Measurements from ENCODE around the gene NEK4.
"Not testable (repeated sequence)": the region's sequence is repeated elsewhere in the genome, so short reads cannot be mapped to it uniquely, and the experiment has no call there.

NEK4 gene

DNA sequence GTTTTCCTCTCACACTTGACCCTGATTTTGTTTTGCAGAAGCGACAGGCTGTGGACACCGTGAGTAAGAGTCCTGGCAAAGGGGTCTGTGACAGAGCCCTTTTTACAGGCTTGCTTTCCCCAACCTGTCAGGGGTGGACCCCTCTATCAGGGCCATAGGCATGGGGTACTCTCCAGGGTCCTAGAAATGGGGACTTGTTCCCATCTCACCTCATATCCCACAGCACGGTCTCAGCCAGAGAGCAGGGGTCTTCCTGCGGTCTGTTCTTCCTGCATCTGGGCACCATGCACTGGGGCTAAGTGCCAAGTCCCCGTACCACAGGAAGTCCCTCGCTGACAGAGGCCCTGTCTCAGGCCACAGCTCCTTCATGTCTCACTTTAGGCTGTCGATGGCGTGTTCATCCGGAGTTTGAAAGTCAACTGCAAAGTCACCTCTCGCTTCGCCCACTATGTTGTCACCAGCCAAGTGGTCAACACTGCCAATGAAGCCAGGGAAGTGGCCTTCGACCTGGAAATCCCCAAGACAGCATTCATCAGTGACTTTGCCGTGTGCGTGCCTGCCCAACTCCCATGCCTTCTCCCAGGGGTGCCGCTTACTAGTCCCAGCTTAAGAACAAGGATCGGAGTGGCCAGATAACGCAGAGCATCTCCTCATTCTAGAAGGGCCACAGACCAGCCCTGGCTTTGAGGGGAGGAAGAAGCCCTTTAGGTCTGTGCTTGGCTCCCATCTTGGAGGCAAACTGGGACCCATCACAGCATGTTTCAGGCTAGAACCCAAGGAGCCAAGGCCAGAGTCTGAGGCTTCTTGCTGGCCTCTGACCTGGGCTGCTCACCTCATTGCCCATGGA, 7.4 kb upstream of the NEK4 start:
- DNase-seq (ENCODE audit: low spot score), result no peak

DNA sequence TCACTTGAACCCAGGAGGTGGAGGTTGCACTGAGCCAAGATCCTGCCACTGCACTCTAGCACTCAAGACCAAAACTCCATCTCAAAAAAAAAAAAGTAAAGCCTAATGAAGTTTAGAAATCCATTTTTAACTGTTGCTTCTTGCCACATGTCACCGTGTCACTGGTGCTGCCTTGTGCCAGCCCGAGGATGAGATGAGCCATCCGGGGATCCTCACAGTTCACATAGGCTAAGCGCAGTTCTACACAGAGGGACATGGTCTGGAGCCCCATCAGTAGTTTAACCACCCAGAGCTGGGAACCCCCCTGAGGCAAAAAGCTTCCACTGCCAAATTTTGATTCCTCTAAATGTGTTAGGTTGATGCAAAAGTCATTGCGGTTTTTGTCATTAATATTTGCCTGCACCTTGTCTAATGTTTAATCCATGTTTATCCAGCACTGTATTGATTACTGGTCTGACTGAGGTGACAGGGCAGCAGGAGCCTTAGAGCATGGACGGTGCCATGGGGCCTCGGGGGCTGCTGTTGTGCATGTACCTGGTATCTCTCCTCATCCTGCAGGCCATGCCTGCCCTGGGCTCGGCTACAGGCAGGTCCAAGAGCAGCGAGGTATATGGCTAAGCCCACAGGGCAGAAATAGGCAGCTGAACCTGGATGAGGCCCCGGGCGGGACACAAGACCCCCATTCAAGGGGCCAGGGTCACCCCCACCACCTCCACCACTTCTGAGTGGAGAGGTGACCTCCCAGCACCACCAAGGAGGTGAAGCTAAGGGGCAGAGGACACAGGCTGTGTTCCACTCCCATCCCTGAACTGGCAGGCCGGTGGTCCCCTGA, 6.6 kb upstream of the NEK4 start, which contains the start of gene ITIH1:
ITIH1 (plus strand) TSS at position 473 of the 832 bp plus-strand sequence; CDS start at position 490, 17 bp downstream.
- no peak for DNase-seq (ENCODE audit: low spot score)

DNA sequence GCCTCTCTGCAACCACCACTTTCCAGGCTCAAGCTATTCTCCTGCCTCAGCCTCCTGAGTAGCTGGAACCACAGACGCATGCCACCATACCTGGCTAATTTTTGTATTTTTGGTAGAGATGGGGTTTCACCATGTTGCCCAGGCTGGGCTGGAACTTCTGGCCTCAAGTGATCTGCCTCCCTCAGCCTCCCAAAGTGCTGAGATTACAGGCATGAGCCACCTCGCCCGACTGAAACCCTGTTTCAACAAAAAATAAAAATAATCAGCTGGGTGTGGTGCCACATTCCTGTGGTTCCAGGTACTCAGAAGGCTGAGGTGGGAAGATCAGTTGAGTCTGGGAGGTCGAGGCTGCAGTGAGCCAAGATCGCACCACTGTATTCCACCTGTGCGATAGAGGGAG, 5.7 kb upstream of the NEK4 start:
- DNase-seq (ENCODE audit: low spot score), result not testable (repeated sequence)

DNA sequence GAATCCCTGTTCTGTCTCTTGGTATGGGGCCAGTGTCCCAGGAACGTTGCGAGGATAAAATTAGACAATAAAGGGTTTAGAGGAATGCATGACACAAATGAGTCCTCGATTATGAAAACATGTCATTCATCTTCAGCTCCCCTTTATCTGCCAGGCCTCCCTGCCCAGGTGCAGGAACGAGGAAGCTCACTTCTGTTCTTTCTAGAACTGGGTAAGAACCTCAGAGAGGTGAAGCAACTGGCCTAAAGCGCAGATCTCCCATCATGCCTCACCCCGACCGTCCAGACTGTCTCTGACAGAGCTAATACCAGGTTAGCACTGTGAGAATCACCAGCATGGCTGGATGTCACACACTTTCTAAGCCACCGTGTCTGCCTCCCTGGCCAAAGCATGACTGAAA, 5.1 kb upstream of the NEK4 start:
- DNase-seq (ENCODE audit: low spot score), result no peak

GRCh38 chr3:52774901-52775864, 4.4 kb upstream of the NEK4 start:
- DNase-seq (ENCODE audit: low spot score), result no peak

DNA sequence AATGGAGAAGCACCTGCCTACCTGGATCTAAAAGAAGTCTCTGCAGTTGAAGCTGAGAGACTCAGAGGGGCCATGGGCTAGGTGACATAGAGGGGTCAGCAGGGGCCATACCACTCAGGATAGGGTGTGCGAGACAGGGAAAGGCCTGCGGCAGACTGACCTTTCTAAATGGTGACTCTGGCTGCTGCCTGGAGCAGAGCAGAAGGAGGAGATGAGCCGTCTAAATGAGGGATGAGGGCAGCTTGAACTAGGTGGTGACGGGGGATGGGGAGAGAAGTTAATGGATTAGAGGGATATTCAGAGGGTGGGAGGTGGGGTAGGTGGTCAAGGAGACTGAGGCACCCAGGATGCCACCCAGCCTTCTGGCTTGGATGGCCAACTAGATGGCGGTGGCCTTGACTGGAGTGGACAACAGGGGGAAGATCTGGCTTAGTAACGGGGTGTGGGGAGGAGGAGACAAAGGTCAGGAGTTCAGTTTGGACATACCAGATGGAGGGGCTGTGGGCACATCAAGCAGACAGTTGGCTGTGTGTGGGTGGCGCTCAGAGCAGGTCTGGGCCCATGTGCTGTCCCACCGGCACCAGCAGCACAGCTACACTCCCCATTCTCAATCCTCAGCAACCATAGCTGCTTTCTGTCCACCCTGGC, 3.5 kb upstream of the NEK4 start:
- no peak for DNase-seq (ENCODE audit: low spot score)

DNA sequence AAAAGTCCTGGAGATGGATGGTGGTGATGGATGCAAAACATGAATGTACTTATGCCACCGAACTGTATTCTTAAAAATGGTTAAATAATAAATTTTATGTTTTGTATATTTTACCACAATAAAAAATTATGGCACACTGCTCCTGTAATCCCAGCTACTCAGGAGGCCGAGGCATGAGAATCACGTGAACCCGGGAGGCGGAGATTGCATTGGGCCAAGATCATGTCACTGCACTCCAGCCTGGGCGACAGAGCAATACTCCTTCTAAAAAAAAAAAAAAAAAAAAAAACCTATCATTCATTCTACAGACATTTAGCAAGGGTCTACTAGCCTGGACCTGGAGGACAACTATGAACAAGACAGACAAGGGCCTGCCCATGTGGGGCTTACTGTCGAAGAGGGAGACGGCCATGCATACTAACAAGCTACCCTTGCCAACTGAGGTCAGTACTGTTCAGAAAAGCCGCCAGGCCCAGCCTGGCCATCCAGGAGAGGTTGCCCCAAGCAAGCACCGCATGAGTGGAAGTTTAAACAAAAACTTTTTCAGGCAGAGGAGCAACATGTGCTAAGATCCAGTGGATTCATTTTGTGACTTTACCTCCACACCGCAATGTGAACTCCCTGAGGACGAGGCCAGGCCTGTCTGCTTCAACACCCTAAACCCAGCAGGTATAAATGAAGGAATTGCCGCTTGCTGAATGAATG, 2.8 kb upstream of the NEK4 start:
- DNase-seq (ENCODE audit: low spot score), result no peak

- no peak for DNase-seq (ENCODE audit: low spot score)
Measured at GRCh38 chr3:52771702-52772101, 962 bp upstream of the NEK4 start.

GRCh38 chr3:52771334-52771681, 568 bp upstream of the NEK4 start:
- DNase-seq (ENCODE audit: low spot score), result no peak

DNA sequence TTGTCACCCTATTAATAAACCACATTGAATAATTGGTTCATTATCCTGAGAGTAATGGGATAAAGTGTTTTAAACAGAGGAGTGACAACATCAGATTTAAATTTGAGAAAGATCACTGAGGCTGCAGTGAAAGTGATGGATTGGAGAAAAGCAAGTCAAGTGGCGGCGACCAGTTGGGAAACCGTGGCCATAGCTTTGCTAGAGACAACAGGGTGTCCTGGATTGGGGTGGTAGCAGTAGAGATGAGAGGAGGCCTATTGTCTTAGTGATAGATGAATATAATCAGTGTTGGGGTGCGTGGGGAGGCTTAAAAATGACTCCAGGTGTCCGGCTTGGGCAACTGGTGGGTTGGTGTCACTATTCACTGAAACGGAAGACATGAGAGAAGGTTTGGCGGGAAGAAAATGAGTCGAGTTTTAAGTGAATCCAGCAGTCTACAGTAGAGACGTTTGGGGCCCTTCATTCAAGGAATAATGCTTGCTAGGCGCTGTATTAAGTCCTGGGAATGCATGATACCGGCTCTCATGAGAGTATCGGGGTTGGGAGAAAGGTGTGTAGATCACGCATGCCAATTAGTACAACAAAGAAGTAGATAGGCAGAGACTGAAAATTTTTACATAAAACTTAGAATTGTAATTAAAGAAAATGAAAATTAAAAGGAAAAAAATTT, 819 bp downstream of the NEK4 start:
- DNase-seq (ENCODE audit: low spot score), result peak; percentile 13

DNA sequence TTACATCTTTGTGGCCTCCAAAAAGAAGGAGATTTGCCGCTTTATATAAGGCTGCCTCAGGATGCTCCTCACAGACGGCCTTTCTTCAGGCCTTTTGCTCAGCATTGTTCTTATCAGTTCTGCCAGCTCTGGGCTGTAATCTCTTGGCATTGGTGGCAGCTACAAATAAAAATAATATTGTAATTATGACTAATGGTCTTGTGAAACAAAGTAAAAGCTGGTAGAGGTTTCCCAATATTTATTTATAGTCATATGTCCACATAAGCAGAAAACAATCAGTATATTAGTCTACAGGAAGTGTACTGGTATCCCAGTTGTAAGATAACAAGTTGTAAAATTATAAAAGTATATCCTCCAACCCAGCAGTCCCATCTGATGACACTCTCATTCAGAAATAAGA, 7.3 kb downstream of the NEK4 start:
- DNase-seq (ENCODE audit: low spot score), result no peak

- DNase-seq (ENCODE audit: low spot score), result no peak
Measured at GRCh38 chr3:52756141-52756540, 14.6 kb downstream of the NEK4 start.

DNA sequence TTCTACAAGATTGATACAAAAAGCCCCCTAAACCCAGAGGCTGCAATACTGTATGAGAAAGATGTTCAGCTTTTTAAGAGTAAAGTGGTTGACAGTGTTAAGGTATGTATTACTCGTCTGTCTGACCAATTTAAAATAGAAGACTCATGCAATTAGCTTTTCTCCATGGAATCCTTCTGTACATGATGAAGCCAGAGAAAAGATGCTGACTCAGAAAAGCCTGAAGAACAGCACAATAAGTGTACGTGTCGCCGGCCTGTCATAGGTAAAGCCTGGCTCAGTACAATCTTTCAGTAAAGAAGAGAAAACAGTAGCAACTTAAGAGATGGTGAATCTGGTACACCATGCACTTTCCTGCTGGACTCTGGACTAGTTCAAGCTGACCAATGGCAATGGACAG, 16.4 kb downstream of the NEK4 start:
- DNase-seq (ENCODE audit: low spot score), result no peak

- DNase-seq (ENCODE audit: low spot score), result no peak
Measured at GRCh38 chr3:52752045-52752660, 18.6 kb downstream of the NEK4 start.

DNA sequence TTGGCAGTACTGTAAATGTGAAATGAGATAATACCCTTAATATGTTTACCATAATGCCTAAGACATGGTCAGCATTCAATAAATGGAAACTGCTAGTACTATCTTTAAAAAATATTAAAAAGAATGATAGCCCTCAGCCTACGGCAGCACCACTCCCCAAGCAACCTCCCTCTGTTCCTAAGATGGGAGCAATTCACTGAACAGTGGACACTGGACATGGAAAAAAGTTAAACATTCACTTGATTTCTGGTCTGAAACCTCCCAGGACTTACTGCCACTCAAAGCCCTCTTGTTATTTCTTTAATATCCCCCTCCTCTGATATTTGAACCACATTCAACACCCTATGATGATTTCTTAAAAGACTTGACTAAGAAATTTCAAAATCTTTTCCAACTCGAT, 27.0 kb downstream of the NEK4 start:
- DNase-seq (ENCODE audit: low spot score), result no peak

DNA sequence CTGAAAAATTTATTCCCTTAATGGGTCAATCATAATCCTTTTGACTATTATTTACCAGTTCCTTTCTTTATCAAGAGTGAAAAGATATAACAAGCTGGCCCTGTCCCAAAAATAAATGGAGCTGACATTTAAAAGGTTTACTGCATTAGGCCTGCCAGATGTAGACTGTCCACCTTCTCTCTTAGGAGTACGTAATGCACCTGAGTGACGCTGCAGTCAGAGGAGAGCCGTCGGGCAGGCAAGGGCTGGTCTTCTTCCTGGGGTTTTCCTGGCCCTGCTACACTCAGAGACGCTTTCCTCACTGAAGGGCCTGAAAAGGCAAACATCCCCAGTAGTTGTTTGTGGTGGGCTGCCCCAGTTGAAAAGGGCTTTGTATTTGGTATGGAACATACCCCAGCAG, 27.6 kb downstream of the NEK4 start:
- DNase-seq (ENCODE audit: low spot score), result peak; percentile 6

GRCh38 chr3:52742418-52743041, 28.2 kb downstream of the NEK4 start:
- DNase-seq (ENCODE audit: low spot score), result peak; percentile 62

GRCh38 chr3:52739730-52740129, 31.0 kb downstream of the NEK4 start:
- no peak for DNase-seq (ENCODE audit: low spot score)

DNA sequence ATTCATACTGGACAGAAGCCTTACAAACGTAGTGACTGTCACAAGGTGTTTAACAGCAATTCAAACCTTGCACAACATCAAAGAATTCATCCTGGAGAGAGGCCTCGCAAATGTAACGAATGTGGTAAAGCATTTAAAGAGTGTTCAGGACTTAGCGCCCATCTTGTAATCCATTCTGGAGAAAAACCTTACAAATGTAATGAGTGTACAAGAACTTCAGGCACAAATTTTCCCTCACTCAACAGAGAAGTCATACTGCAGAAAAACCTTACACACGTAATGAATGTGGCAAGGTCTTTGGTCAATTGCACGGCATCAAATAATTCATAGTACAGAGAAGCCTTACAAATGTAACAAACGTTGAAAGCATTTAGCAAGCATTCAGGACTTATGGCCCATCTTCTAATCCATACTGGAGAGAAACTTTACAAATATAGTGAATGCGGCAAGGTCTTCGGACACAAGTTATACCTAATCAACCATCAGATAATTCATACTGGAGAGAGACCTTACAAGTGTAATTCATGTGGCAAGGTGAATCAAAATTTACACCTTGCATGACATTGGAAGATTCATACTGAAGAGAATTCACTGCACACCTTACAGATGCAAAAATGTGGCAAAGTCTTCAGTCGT, 37.4 kb downstream of the NEK4 start:
- no peak for DNase-seq (ENCODE audit: low spot score)

All from AG20443 (cell line).